H1 (cell line): ENCODE measurements around the gene SPAG16. TPM values are rescaled to one million over a fixed set of nuclear protein-coding genes. Genes with fewer than 3 reads are reported as not detected.

ENCODE experiments used
- BCL11A ChIP-seq, 2 experiments: IDR thresholded peaks; one replicate each; pipeline ENCODE4 v1.6.1; 2011; ENCODE audit warnings: low read depth in 2 of 2, low read length in 2 of 2, mild to moderate bottlenecking in 2 of 2
- RBBP5 ChIP-seq: IDR thresholded peaks from 2 replicates; pipeline ENCODE4 v1.7.1; 2012; ENCODE audit warnings: low read depth, mild to moderate bottlenecking, inconsistent platforms, low read length, moderate library complexity, borderline replicate concordance
- RXRA ChIP-seq: IDR thresholded peaks from 2 replicates; pipeline ENCODE4 v1.6.1; 2011; ENCODE audit warnings: low read depth, mild to moderate bottlenecking, low read length, moderate library complexity; ENCODE audit not compliant: insufficient read depth
- USF2 ChIP-seq: IDR thresholded peaks from 2 replicates; pipeline ENCODE4 v1.6.1; 2011; ENCODE audit warnings: low read length, improper control_type of control experiment
- polyA plus RNA-seq, 7 experiments: library from polyadenylated mRNA; depleted of rRNA in 3 of 7; stranded (reverse) in 5 of 7; unstranded in 2 of 7; fragments of >200 nt in 5 of 7; fragments of 200-250 nt in 2 of 7; gene quantifications; 1 replicate in 5 of 7; 2 replicates in 1 of 7; 4 replicates in 1 of 7; pipeline versions ENCODE4 v1.2.1 to v1.2.3, GENCODE V29; 2011 to 2013; ENCODE audit warnings: missing spikeins in 2 of 7, mixed read lengths in 2 of 7
- total RNA-seq: library from RNA; stranded (reverse); fragmentation: NEBNext Ultra II Directional; extraction: Animal tissue kit (Norgen Biotek cat#: 25700); gene quantifications from 2 replicates; pipeline ENCODE4 v1.2.1, GENCODE V29; 2021

SPAG16 gene
- total and polyA plus RNA-seq, 2 of the 8 experiments (the other 6 are each of a cell fraction or from before 2014, with no cell fraction given): 6.0 to 14.9 TPM

- TF ChIP-seq BCL11A (IDR thresholded peaks at IDR 0.05; ENCODE audit: low read depth in 2 of 2, low read length in 2 of 2): no peak
- TF ChIP-seq RXRA: no peak
- TF ChIP-seq RBBP5: no peak
- no peak for TF ChIP-seq USF2
These were observed 845.9 kb downstream of the SPAG16 start (continued) for GRCh38 chr2:214130114-214130513.
